GM12864 (cell line): ENCODE data around the gene DNAJC9.

Source experiments
- DNase-seq: peaks from one replicate; pipeline ENCODE4 v3.0.0-alpha.2; 2011; ENCODE audit warnings: low read depth
- H3K4me3 ChIP-seq: 2 replicates; pipeline ENCODE4 v1.5.1; 2011; ENCODE audit warnings: mild to moderate bottlenecking, low read depth, low read length, control low read depth
- TF ChIP-seq, protein P1 (sequence below): IDR thresholded peaks from 2 replicates; pipeline ENCODE4 v1.5.1; 2011; ENCODE audit warnings: low read depth, mild to moderate bottlenecking, moderate library complexity, low read length, control low read depth, inconsistent platforms; ENCODE audit errors: missing control alignments

Gene DNAJC9

DNA sequence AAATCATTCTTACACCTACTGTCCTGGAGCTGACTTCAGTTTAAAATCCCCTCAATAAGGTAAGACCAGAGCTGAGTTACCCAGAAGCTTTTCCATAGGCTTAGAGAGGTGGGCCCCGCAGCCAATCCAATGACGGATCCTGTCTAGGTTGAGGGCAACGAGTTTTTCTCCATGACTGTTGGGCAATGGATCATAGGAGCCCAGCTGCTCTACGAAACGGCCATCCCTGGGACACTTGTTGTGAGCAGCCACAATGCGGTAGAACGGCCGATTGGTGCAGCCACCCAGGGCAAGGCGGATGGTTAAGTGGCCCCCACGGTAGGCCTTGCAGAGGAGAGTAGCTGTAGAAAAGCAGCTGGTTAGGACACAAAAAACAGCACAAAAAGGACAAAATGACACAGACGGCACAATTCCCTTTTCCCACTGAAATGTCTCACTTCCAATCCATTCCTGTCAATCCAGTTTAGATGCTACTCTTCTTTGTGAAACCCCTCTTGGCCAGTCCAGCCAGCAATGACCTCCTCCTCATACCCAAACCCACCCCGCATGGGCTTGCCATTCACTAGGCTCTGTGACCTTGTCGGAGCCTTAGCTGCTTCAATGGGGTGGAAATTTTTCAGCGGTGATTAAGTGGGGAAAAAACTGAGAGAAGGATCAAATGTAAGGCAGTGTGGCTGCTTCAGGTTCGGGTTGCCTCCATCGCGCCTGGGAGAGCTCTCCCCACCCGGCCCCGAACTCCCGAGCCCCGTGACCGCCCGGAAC is 4.8 kb upstream of the DNAJC9 start:
- H3K4me3 ChIP-seq = peak overlapping the region; percentile 58
- TF ChIP-seq, protein P1, sequence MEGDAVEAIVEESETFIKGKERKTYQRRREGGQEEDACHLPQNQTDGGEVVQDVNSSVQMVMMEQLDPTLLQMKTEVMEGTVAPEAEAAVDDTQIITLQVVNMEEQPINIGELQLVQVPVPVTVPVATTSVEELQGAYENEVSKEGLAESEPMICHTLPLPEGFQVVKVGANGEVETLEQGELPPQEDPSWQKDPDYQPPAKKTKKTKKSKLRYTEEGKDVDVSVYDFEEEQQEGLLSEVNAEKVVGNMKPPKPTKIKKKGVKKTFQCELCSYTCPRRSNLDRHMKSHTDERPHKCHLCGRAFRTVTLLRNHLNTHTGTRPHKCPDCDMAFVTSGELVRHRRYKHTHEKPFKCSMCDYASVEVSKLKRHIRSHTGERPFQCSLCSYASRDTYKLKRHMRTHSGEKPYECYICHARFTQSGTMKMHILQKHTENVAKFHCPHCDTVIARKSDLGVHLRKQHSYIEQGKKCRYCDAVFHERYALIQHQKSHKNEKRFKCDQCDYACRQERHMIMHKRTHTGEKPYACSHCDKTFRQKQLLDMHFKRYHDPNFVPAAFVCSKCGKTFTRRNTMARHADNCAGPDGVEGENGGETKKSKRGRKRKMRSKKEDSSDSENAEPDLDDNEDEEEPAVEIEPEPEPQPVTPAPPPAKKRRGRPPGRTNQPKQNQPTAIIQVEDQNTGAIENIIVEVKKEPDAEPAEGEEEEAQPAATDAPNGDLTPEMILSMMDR = no peak
- DNase-seq = no peak

DNA sequence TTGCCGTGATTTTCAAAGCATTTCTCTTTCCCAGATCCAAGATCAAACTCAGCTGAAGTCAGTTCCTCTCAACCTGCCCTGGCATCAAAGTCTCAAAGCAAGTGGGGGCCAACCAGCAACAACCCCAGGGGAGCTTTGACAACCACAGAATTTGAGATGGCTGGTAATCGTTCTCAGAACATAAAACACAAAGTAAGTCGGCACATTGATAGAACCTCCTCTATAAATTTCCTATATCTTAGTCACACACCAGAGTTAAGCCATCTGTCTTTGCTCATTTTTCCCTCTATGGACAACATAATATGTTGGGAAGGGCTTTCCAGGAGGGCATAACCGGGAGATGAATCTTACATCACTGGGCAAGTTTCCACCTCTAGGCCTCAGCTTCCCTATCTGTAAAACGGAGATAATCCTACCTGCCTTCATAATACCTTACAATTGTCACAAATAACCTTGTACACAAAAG is 1.2 kb upstream of the DNAJC9 start:
- no peak overlapping the region; the same call in 1 of the 2 replicates for H3K4me3 ChIP-seq
- DNase-seq = no peak
- TF ChIP-seq, protein P1 = no peak

DNA sequence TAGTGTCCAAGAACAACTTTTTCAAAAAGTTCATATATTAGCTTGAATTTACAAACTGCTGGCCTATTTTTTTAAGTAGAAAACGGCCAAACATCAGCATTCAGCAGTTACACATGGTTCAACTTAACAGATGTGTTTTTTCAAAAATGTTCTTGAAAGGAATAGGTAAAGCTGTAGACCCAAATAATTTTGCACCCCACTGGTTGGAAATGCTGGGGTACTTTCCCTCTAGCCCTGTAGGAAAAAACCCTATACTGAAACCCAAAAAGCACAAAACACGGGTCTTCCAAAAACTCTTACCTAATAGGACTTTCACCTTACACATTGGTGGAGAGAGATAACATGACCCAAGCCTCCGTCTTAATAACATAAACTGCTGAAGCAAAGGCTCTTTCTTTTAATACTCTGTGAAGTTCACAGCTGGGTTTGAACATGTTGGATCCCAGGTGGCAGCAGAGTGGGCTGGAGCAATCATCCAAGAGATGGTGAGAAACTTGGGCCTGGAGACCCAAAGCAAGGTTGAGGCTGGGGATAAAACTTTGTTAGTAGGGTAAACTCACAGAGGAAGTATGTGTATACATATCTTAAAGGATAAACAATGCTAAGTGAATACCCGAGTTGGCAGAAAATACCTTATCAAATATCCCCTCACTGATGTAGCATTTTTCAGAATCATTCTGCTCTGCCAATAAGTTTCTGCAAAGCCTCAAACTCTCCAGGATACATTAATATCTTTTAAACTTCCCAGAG is 629 bp upstream of the DNAJC9 start:
- DNase-seq = no peak
- TF ChIP-seq, protein P1 = no peak
- H3K4me3 ChIP-seq = peak overlapping the region; percentile 70

DNA sequence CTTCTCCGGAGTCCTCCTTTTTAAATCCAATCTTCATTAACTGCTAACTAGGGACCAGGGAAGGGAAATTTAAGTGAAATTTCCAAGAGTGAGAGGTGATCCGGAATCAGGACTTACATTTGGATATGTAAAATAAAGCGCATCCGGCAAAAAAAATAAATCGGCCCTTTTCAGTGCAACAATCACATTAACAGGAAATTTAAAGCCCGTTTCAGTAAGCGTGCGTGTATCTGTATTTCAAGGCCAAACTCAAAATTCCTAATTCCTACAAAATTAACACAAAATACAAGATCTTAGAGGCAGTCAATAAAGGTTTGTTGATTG is 771 bp downstream of the DNAJC9 start:
- no peak for DNase-seq
- TF ChIP-seq, protein P1 = no peak
- peak overlapping the region; percentile 70 for H3K4me3 ChIP-seq

DNA sequence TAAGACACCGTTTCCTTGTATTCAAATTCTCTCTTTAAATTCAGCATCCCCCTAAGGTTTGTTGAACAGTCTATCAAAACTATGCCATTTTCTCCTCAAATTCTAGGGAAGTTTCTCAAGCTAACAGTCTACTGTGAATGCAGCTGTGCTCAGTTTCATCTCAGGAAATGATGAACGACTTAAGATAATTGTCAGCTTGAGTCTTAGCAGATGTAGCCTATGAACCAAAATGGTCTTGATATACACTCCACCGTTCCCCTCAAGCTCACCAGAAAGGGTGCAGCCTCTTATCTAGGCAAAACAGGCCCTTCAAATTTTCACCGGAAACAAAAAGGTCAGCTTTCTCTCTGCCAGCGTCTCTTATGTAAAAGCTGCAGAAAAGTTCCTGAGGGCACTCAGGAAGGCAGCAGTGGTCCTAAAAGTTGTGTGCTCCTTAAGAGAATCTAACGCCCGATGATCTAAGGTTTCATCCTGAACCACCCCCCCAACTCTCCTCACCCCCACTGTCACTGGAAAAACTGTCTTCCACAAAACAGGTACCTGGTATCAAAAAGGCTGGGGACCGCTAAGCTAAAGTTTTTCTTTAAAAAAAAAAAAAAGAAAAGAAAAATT is 2.1 kb downstream of the DNAJC9 start:
- TF ChIP-seq, protein P1 = no peak
- DNase-seq = no peak
- H3K4me3 ChIP-seq = peak overlapping the region; percentile 70

DNA sequence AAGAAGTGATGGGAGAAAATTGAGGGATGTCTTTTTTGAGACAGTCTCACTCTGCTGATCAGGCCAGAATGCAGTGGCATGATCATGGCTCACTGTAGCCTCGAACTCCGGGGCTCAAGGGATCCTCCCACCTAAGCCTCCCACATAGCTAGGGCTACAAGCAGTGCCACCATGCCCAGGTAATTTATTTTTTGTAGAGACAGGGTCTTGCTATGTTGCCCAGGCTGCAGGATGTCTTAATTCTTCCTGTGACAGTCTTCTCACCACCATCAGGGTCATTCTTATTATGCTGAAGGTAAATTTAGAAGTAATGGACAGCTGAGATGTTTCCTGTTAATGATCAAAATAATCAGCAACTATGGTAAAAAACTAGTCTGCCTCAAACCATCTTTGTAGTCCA is 7.1 kb downstream of the DNAJC9 start:
- no peak overlapping the region for H3K4me3 ChIP-seq
- TF ChIP-seq, protein P1 = no peak
- no peak for DNase-seq
